GM12864 (cell line): ENCODE data around the gene MYORG.
A peak's percentile ranks its signal among the peaks of the same experiment; 100 is the strongest.

Experiments used
- DNase-seq: peaks from one replicate; pipeline ENCODE4 v3.0.0-alpha.2; 2011; ENCODE audit warnings: low read depth
- H3K4me3 ChIP-seq: 2 replicates; pipeline ENCODE4 v1.5.1; 2011; ENCODE audit warnings: mild to moderate bottlenecking, low read depth, low read length, control low read depth
- TF ChIP-seq, protein P1 (sequence below): IDR thresholded peaks from 2 replicates; pipeline ENCODE4 v1.5.1; 2011; ENCODE audit warnings: low read depth, mild to moderate bottlenecking, moderate library complexity, low read length, control low read depth, inconsistent platforms; ENCODE audit errors: missing control alignments

MYORG gene

DNA sequence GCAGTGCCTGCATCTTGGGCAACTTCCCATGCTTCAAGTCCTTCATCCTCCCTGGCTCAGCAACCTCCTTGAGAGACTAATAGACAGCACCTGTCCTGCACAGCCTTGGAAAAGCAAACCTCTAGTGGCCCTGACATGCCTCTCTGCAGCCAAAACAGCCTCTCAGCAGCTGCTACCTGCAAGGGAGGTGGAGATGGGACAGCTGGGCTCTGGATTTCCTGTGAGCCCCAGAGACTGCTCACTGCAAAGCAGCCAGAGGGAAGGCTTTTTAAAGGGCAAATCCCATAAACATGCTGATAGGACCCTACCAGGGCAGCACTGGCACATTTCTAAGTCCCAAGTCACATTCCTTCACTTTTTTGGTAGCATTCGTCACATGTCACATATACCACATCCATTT is 31.5 kb upstream of the MYORG start:
- no peak overlapping the region for H3K4me3 ChIP-seq
- TF ChIP-seq, protein P1, sequence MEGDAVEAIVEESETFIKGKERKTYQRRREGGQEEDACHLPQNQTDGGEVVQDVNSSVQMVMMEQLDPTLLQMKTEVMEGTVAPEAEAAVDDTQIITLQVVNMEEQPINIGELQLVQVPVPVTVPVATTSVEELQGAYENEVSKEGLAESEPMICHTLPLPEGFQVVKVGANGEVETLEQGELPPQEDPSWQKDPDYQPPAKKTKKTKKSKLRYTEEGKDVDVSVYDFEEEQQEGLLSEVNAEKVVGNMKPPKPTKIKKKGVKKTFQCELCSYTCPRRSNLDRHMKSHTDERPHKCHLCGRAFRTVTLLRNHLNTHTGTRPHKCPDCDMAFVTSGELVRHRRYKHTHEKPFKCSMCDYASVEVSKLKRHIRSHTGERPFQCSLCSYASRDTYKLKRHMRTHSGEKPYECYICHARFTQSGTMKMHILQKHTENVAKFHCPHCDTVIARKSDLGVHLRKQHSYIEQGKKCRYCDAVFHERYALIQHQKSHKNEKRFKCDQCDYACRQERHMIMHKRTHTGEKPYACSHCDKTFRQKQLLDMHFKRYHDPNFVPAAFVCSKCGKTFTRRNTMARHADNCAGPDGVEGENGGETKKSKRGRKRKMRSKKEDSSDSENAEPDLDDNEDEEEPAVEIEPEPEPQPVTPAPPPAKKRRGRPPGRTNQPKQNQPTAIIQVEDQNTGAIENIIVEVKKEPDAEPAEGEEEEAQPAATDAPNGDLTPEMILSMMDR = no peak
- no peak for DNase-seq

DNA sequence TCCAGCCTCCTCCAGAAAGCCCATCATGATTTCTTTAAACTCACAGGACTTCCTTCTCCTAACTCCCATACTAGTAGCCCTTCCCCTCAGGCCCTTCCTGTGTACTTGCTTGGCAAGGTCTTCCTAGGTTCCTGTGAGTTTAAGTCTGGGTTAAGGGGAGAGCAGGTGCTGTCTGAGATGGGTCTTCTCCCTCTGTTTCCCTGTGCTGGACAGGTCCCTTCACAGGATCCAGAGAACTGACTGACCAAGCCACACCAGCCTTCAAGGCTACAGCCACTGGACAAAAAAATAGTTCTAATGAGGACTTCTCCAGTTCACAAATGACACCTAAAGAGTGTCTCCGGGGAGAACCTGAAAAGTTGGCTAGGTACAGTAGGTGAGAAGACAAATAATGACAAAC is 29.5 kb upstream of the MYORG start:
- no peak for DNase-seq
- H3K4me3 ChIP-seq = no peak overlapping the region
- TF ChIP-seq, protein P1 = no peak

GRCh38 chr9:34405719-34406118 is 29.0 kb upstream of the MYORG start:
- H3K4me3 ChIP-seq = no peak overlapping the region
- TF ChIP-seq, protein P1 = no peak
- no peak for DNase-seq

- TF ChIP-seq, protein P1 = peak; percentile 95
- DNase-seq = no peak
- no peak overlapping the region for H3K4me3 ChIP-seq
These were observed 27.1 kb upstream of the MYORG start for GRCh38 chr9:34403554-34404380.

DNA sequence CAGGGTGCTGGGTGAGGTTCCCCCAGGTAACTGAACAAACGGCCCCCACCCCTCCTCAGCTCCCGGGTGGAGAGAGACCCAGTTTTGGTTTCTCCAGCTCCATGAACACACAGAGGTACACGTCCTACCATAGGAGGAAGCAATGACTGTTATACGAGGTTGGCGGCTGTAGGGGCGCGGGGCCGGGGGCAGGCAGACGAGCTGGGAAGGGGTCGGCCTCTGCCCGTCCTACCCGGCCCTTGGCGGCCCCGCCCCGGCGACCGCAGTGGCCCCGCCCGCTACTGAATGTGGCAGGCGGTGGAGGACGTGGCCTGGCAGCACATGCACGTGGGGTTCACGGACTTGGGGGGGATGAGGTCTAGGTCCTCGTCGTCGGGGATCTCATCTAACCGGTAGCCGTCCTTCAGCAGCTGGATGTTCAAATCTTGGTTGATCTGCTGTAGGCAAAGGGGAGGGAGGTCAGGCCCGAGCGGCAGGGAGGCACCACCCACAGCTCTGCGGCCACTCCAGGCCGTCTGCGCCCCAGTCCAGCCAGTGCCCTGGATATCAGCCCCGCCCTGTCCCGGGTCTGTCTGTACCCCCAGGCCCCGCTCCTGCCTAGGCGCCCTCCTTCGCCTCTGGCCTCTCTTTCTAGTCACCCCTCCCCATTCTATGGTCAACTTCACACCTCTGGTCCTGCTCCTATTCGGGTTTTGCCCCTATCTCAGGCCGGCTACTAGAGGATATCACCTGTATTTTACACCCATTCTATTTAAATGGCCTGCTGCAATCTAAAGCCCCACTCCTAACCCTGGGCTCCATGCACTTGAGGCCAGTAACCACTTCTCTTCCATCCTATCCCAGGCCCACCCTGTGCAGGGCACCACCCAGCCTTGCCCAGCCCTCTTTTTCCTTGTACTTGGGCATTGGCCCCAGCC is 24.2 kb upstream of the MYORG start:
- DNase-seq = no peak
- no peak overlapping the region for H3K4me3 ChIP-seq
- TF ChIP-seq, protein P1 = no peak

DNA sequence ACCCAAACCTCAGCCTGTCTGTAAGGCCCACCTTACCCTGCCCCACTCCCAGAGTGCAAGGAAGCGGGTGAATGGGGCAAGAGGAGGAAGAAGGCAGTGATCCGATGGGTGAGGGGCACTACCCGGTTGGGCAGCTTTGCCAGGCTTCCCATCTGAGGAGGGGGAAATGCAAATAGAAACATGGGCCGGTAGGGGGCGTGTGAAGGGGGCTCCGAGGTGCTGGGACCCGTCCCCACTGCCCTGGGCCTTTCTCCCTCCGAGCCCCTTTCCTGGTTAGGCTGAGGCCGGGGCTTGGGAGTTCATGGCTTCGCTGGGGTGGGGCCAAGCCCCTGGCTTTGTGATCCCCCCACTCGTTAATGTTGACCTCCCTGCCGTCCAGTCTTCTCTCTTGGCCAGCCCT is 23.6 kb upstream of the MYORG start:
- TF ChIP-seq, protein P1 = no peak
- H3K4me3 ChIP-seq = no peak overlapping the region
- DNase-seq = no peak
